Measurements from ENCODE around the gene RGP1. TPM values are rescaled to one million over a fixed set of nuclear protein-coding genes. Genes with fewer than 3 reads are reported as not detected.
A peak's percentile ranks its signal among the peaks of the same experiment; 100 is the strongest.

RGP1 gene
- total and polyA plus RNA-seq, 8 donors, result 23.0 to 32.1 (median 29.4) TPM

- ATAC-seq, result no peak
- intact Hi-C loops (cut with DNase I), result no loop called here
Measured at GRCh38 chr9:35754264-35754663, 5.2 kb downstream of the RGP1 start, which contains the start of gene MSMP. Gene MSMP (minus strand): TSS chr9:35754276. CDS start chr9:35754129, 147 bp downstream.

GRCh38 chr9:35755071-35755470 is 6.0 kb downstream of the RGP1 start:
- TF ChIP-seq CTCF (IDR thresholded peaks at IDR 0.05), result no peak
- H3K4me1 ChIP-seq, result peaks cover 6 to 43% of the 10 kb centered on the region in 2 donors
- DNase-seq (no peak), ATAC-seq (no peak)
- H3K27me3 ChIP-seq, result no peaks in the 10 kb centered on the region
- H3K4me3 ChIP-seq, result no peak overlapping the region
- no peaks in the 10 kb centered on the region for H3K9me3 ChIP-seq
- intact Hi-C loops (cut with DNase I), result no loop called here
- H3K36me3 ChIP-seq, result peaks cover 0 to 47% of the 10 kb centered on the region in 2 donors
- no peak overlapping the region for H3K27ac ChIP-seq

More at GRCh38 chr9:35754264-35754663, 5.2 kb downstream of the RGP1 start, which contains the start of gene MSMP:
- peaks cover 10 to 49% of the 10 kb centered on the region in 2 donors for H3K4me1 ChIP-seq
- no peaks in the 10 kb centered on the region for H3K27me3 ChIP-seq
- H3K27ac ChIP-seq, result no peak within 1 kb of the TSS
- H3K36me3 ChIP-seq, result peaks cover 0 to 47% of the 10 kb centered on the region in 2 donors
- DNase-seq, result no peak
- no peak for TF ChIP-seq CTCF (IDR thresholded peaks at IDR 0.05)
- no peaks in the 10 kb centered on the region for H3K9me3 ChIP-seq
- no peak within 1 kb of the TSS for H3K4me3 ChIP-seq

GRCh38 chr9:35756275-35757225 is 7.5 kb downstream of the RGP1 start:
- DNase-seq (peak in 3 of 4 donors; percentile 66 to 92 (median 80)), ATAC-seq (peak; percentile 83)
- peak; percentile 50 to 62 for TF ChIP-seq CTCF (IDR thresholded peaks at IDR 0.05)
- H3K27me3 ChIP-seq, result no peaks in the 10 kb centered on the region
- no peaks in the 10 kb centered on the region for H3K9me3 ChIP-seq
- intact Hi-C loops (cut with DNase I), result no loop called here
- peaks cover 0 to 37% of the 10 kb centered on the region in 2 donors for H3K36me3 ChIP-seq
- H3K27ac ChIP-seq, result peak overlapping the region; percentile 85
- H3K4me3 ChIP-seq, result peak overlapping the region; percentile 45 to 54
- peaks cover 4 to 34% of the 10 kb centered on the region in 2 donors for H3K4me1 ChIP-seq

- H3K27ac ChIP-seq, result peak overlapping the region; percentile 85
- peaks cover 4 to 34% of the 10 kb centered on the region in 2 donors for H3K4me1 ChIP-seq
- H3K4me3 ChIP-seq, result peak overlapping the region; percentile 45 to 54
- no peak for TF ChIP-seq CTCF (IDR thresholded peaks at IDR 0.05)
- no peaks in the 10 kb centered on the region for H3K27me3 ChIP-seq
- peak in 2 of 4 donors; percentile 56 to 59 for DNase-seq
- intact Hi-C loops (cut with DNase I), result no loop called here
- ATAC-seq, result peak; percentile 77
- H3K36me3 ChIP-seq, result peaks cover 0 to 29% of the 10 kb centered on the region in 2 donors
- H3K9me3 ChIP-seq, result no peaks in the 10 kb centered on the region
Measured at GRCh38 chr9:35757226-35757891, 8.3 kb downstream of the RGP1 start.

- Histone ChIP-seq H3K36me3 (peaks cover 0 to 23% of the 10 kb centered on the region in 2 donors), H3K27me3 (no peaks in the 10 kb centered on the region), H3K4me1 (peaks cover 4 to 34% of the 10 kb centered on the region in 2 donors), H3K4me3 (peak overlapping the region in 1 of 2 donors; percentile 54), H3K27ac (peak overlapping the region in 1 of 2 donors; percentile 85), H3K9me3 (no peaks in the 10 kb centered on the region)
- ATAC-seq, result no peak
- TF ChIP-seq CTCF (IDR thresholded peaks at IDR 0.05), result no peak
- intact Hi-C loops (cut with DNase I), result no loop called here
- no peak for DNase-seq
Measured at GRCh38 chr9:35757892-35758275, 8.8 kb downstream of the RGP1 start.
